CD4-positive, alpha-beta T cell treated with Interleukin-15 for 1 hour (primary cell): ENCODE results near the gene MAGED4B.
"Not testable (repeated sequence)": the region's sequence is repeated elsewhere in the genome, so short reads cannot be mapped to it uniquely, and the experiment has no call there.

Experiments used
- DNase-seq: peaks from one replicate; pipeline ENCODE4 v3.0.0-alpha.2; 2020

MAGED4B gene, protein sequence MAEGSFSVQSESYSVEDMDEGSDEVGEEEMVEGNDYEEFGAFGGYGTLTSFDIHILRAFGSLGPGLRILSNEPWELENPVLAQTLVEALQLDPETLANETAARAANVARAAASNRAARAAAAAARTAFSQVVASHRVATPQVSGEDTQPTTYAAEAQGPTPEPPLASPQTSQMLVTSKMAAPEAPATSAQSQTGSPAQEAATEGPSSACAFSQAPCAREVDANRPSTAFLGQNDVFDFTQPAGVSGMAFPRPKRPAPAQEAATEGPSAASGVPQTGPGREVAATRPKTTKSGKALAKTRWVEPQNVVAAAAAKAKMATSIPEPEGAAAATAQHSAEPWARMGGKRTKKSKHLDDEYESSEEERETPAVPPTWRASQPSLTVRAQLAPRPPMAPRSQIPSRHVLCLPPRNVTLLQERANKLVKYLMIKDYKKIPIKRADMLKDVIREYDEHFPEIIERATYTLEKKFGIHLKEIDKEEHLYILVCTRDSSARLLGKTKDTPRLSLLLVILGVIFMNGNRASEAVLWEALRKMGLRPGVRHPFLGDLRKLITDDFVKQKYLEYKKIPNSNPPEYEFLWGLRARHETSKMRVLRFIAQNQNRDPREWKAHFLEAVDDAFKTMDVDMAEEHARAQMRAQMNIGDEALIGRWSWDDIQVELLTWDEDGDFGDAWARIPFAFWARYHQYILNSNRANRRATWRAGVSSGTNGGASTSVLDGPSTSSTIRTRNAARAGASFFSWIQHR

DNA sequence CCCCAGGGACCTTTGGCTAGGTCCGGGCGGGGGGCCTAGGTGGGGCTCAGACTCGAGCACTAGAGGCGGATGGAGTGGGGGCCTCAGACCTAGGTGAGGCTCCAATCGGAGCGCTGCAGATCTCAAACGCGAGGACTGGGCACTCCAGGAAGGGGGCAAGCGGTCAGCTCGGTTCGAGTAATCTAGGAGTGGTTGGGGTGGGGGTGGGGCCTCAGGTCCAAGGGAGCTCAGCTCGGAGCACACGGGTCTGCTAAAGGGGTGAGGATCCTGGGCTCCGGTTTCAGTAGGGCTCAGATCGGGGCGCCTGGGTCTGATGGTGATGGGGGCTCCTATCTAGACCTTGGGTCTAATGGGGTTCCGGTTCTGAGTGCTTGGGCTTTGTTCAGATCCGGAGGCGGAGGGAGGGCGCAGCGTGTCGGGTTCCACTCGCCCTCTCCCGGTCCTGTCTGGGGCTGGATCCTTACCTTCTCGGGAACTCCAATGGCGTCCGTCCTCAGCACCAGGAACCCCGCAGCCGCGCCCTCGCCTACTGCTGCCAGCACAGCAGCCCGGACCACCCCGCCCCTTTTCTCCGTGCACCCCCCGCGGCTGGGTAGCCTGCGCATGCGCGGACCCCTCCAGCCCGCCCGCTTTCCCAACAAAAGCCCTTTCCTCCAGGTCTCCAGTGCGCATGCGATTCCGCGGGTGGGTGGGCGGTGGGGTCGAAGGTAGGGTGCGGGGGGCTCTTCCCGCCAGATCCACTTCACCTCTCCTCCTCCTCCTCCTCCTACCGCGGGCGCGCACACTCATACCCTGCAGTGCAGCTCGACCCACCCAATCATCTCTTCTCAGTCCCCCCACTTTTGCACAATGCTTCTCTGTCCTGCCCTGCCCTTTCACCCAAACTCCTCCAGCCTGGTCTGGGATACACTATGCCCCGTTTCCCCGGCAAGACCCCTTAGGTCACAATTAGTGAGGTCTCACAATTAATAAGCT is at the start of gene MAGED4B:
Gene MAGED4B, minus strand, starts transcription at position 518 of the 975 bp plus-strand sequence. CDS start 1,011 bp downstream, outside the sequence.
- not testable (repeated sequence) for DNase-seq

GRCh38 chrX:52118262-52118661 is 49.3 kb upstream of the MAGED4B start:
- no peak for DNase-seq

- DNase-seq = no peak
Measured at GRCh38 chrX:52082578-52082977, 13.6 kb upstream of the MAGED4B start.

DNA sequence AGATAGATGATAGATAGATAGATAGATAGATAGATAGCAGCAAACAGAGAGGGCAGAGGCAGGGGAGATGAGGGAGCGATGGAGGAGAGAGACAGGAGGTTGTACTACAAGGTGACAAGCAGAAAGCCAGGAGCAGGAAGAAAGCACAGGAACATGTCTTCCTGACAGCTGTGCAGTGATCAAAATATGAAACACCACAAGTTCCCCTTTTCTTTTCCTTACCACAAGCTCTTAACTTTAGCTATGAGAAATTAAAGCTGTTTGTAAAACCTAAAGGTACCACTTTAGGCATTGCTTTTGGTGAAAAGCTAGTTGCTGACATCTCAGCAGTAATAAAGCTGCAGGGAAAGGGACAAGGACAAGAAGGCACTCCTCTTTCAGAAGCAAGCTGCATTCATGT is 9.1 kb upstream of the MAGED4B start:
- DNase-seq = no peak

- DNase-seq = not testable (repeated sequence)
Measured at GRCh38 chrX:52042288-52042687, 26.7 kb downstream of the MAGED4B start.

DNA sequence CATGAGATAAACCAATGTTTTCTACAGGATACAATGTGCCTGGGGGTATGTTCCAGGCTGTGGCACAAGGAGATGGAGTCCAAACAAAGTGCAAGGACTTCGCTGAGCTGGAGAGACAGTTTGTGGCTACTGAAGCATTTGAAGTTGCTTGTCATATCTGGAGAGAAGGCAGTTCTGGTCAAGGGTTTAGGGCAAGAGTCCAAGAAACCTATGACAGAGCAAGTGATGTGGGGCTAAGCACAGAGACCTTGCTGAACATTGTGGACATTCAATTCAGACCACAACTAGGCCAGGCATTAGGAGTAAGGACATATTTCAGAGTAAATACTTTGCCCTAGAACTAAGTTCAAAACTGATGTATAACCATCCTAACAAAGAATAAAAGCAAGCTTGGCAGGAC is 34.8 kb downstream of the MAGED4B start:
- DNase-seq = no peak

GRCh38 chrX:52031371-52031770 is 37.6 kb downstream of the MAGED4B start:
- DNase-seq = no peak

- no peak for DNase-seq
Measured at GRCh38 chrX:52015794-52016193, 53.2 kb downstream of the MAGED4B start.
